ENCODE measurements around the gene ZNF496. TPM values are rescaled to one million over a fixed set of nuclear protein-coding genes. Genes with fewer than 3 reads are reported as not detected.

The ZNF496 gene
- total and polyA plus RNA-seq, 9 of the 15 experiments (the other 6 are each of a cell fraction or from before 2014, with no cell fraction given), result 4.3 to 54.0 (median 31.3) TPM

GRCh38 chr1:247375747-247376146 lies 44.1 kb upstream of the ZNF496 start (continued):
- TF ChIP-seq ZNF318 (IDR thresholded peaks at IDR 0.05; ENCODE audit: borderline replicate concordance in 1 of 2, low read depth in 1 of 2), result no peak
